ENCODE results near the gene FDX2. TPM values are rescaled to one million over a fixed set of nuclear protein-coding genes. Genes with fewer than 3 reads are reported as not detected.

The FDX2 gene
- total RNA-seq, 1 donor from 2014 or later: 14.7 TPM

- peak; percentile 94 for DNase-seq
These were observed 17.3 kb upstream of the FDX2 start, which contains the start of gene RAVER1 for GRCh38 chr19:10332965-10333757. Gene RAVER1, minus strand, starts transcription at chr19:10333529. Its CDS starts 22 bp downstream, at chr19:10333507.

GRCh38 chr19:10332158-10332964 is 16.5 kb upstream of the FDX2 start:
- no peak for DNase-seq

DNA sequence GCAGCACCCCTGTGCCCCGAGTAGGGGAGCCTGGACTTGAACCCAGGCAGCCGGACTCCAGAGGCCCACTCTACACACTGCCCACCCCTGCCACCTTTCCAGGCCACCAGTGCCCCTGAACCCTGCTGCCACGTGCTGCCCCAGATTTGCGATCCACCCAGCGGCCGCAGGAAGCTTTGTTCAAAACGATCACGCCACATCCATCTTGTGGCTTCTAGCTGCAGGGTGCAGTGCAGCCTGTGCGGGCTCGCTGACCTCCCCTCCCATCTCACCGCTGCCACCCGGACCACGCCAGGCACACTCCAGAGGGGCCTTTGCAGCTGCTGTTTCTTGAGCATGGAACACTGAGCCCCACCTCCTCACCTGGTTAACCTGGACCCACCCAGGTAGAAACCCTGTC is 13.7 kb upstream of the FDX2 start:
- no peak for DNase-seq

DNA sequence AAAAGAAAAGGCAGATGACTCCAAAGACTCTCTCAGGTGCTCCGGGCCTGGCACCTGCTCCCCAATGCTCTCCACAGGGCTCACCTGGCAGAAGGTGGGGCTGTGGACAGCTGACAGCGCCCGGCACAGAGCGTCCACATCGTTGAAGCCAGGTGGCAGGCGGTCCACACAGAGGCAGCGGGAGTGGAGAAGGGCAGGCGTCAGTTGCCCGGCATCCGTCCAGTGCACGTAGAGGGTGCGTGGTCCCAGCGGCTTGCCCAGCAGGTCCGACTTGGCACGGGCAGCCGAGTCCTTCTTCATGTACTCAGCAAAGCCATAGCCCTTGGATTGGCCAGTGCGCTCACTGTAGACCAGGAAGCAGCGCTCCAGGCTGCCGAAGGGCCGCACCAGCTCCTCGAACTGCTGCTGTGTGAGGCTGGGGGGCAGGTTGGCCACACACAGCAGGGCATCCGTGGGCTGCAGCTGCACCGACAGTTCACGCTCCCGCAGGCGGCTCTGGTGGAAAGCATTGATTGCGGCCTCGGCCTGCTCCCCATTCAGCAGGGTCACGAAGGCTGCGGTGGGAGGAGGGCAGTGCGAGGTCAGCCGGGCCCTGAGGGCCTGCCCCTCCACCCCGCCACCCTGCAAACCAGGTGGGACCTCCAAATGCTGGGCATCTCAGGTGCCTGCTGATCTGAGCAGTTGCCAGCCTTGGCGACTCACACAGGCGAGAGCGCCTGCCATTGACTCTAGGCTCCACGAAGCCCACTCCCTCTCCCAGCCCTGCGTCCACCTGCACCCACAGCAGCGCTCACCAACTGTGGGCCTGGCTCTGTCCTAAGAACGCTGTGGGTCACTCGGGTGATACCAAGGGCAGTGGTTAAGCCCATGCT is 13.0 kb upstream of the FDX2 start:
- no peak for DNase-seq

GRCh38 chr19:10327793-10328192 is 12.0 kb upstream of the FDX2 start:
- no peak for DNase-seq

DNA sequence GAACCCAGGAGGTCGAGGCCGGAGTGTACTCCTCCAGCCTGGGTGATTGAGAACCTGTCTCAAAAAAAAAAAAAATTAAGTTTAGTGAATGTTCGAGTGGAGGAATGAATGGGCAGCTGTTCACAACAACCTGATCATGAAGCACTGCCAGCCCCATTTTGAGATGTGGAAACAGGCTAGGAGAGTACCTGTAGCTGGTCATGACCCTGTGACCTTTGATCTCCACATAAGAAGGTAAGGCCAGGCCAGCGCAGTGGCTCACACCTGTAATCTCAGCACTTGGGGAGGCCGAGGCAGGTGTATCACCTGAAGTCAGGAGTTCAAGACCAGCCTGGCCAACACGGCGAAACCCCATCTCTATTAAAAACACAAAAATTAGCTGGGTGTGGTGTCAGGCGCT is 9.9 kb upstream of the FDX2 start:
- DNase-seq: no peak

DNA sequence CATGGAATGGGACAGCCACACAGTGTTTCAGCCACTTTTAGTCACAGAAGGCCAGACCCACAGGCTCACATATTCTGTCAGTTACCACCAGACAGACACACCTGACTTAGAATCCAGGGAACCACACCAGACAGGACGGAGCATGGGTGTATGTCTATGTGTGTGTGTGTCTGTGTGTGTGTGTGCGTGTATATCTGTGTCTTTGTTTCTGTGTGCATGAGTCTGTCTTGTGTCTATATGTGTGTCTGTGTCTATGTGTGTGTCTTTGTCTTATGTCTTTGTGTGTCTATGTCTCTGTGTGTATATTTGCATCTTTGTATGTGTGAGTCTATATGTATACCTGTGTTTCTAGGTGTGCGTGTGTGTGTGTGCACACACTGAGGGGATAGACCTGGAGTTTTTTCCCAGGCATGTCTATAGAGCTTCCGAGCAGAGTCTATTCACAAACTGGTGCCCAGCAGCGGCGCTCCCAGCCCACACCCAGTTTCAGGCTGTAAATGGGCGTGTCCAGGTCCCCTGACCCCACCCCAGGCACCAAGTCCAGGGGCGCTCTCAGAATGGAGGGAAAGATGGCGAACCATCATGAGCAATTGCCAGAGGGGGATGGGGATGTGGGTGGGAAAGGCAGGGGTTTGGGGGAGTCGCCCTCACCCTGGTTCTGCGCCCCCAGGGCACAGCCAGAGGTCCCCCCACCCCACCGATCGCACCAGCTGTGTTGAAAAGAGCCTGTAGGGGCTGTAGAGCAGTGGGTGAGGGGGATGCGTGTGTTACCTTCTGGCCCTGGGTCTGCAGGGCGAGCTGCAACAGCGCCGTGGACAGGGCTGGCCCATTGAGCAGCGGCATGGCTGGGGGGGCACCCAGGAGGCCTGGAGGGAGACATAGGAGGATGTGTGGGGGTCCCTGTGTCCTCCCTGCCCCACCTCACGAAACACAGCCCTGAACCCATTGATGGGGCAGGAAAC is 6.3 kb upstream of the FDX2 start:
- no peak for DNase-seq

DNA sequence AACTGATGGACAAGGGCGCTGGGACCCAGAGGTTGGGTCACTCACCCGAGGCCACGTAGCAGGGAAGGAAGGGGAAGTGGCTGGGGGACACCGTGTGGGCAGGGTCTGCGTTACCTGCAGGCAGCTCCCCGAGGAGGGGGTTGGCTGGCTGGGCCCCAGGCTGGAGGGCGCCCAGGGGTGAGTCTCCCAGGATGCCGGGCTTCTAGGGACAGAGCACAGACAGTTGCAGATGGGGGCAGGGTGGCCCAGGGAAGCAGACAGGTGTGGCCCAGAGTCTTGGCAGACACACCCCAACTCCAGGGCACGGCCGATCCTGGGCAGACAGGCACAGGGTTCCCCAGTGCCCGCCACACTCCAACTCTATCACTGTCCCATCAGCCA is 5.6 kb upstream of the FDX2 start:
- DNase-seq: no peak

DNA sequence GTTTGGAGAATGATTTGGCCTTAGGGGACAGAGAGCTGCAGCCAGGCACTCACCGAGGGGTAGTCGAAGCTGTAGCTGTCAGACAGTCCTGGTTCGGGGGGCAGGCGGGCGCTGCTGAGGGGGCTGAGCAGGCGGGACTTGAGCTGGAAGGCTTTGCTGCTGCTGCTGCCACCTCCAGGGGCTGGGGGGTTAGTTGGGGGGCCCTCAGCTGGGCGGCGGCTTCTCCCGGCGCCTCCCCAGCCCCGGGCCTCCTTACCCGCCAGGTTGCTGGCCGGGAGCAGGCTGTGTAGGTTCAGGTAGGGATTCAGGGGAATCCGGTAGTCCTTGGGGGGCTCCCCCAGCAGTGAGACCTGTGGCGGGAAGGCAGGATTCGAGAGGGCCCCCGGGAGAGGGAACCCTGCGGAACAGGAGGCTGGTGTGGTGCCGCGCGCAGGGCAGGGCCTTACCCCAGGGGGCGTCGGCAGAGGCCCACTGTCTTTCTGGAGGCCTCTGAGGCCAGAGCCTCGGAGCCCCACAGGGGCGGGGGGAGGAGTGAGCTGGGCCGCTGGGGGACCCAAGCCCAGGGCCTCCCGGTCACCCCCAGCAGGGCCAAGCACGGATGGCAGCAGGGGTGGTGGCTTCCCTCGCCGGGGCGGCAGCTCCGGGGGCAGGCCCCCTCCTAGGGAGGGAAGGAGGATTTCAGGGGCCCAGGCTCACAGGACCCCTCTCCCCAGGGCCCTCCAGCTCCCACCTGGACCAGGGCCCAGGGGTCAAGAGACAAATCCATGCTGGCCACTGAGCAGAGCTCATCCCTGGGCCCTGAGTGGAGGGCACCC is 5.0 kb upstream of the FDX2 start:
- no peak for DNase-seq

GRCh38 chr19:10318807-10319682 is 3.2 kb upstream of the FDX2 start:
- no peak for DNase-seq

- no peak for DNase-seq
These were observed 2.1 kb upstream of the FDX2 start for GRCh38 chr19:10317857-10318462.

GRCh38 chr19:10317045-10317856 is 1.4 kb upstream of the FDX2 start:
- no peak for DNase-seq

DNA sequence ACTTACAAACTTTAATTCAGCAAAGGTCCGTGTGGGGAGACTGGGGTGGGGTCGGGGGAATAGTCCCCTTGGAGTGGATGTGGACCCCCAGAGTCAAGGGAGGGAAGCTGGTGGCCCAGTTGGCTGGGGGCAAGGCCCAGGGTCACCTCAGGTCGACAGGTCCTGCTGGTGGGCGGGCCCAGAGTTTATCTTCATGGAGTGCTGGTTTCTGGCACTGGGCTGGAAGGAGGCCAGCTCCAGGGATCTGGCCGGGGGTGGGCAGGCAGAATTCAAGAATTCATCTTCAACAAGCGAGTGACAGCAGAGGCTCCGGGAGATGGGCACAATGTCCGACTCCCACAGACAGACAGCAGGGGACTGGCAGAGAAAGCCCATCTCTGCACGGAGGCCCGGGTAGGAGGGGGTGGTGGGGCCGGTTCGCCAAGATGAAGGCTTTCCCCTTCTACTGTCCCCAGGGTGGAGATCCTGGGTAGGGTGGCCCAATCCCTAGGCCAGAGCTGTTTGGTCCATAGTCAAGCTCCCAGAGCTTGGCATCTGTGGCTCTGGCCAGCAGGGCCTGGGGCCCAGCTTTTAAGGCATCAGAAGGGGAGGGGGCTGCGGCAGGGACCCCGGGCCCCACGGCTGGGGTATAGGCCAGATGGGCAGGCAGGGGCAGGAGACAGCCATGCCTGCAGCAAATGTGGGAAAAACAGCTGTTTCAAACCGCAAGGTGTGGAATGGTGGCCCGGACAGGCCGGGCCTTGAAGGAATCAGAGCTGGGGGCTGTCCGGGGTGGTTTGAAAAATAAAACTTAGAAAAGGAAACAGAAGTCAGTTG is 622 bp upstream of the FDX2 start:
- DNase-seq: no peak

DNA sequence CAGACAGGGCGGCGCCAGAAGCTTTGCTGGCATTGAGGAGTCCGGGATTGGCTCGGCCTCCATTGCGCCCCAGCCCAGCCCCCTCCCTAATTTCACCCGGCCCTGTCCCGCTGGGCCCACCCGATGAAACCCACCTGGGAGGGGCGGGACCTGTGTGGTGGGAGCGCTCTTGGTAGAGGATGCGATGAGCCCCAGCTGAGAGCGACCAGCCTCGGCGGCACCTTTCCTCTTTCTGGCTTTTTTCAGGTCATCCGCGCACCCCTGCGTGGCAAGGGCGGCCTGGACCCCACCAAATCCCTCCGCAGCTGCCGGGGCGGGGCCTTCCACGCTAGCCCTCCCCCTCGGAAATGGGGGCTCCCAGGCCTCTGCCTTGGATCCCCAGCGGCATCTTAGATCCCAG is 6.4 kb downstream of the FDX2 start, which contains the start of gene ZGLP1:
TSS of gene ZGLP1 (minus strand) at position 393 of the 400 bp plus-strand sequence.
- DNase-seq: no peak

GRCh38 chr19:10306327-10306726 is 9.5 kb downstream of the FDX2 start:
- DNase-seq: no peak

DNA sequence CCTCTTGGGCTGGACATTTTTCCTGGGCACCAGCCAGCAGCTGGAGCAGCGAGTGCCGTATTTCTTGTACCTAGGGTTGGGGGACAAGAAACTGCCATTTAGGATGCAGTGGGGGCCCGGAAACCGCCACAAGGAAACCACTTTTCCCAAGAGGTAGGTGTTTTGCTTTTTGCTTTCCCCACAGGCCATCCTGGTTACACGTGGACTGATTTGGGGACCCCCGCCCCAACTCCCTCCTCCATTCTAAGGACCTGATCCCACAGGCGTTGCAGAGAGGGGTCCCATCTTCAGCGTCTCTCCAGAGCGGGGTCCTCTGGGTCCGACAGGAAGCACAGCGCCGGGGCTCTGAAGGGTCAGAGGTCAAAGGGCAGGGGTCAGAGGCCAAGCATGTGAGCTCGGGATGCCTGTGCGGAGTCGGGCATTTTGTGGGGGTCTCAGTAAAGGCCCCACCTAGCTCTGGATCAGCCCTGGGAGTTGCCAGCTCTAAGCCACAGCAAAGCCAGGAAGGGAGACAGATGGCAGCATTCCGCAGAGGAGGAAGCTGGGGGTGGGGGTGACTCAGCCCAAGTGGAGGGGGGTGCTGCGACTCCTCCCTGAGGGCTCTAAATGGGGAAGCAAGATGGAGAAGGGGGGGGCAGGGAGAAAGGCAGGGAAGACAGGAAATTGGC is 10.5 kb downstream of the FDX2 start:
- DNase-seq: peak; percentile 56
